K562 (cell line): Measurements from ENCODE around the gene NRCAM. TPM values are rescaled to one million over a fixed set of nuclear protein-coding genes. Genes with fewer than 3 reads are reported as not detected.

Source experiments
- ADNP ChIP-seq: fragments of 200-800 bp; sonication (Bioruptor generic); IDR thresholded peaks from 2 replicates; pipeline ENCODE4 v1.6.1; 2016; ENCODE audit warnings: missing genetic modification characterization, missing compliant biosample characterization
- CBX3 ChIP-seq, 2 experiments: IDR thresholded peaks; 1 replicate in 1 of 2; 2 replicates in 1 of 2; pipeline ENCODE4 v1.6.1; 2012; ENCODE audit warnings: inconsistent platforms in 2 of 2, low read length in 2 of 2, borderline replicate concordance in 1 of 2, control low read depth in 1 of 2
- CHD2 ChIP-seq: IDR thresholded peaks from 2 replicates; pipeline ENCODE4 v1.6.1; 2011; ENCODE audit warnings: low read depth, low read length
- CTBP1 ChIP-seq: fragments of 450-650 bp; IDR thresholded peaks from 2 replicates; pipeline ENCODE4 v1.6.1; 2016; ENCODE audit warnings: borderline replicate concordance
- ERF ChIP-seq: fragments of 450-650 bp; formaldehyde crosslinking; IDR thresholded peaks from 2 replicates; pipeline ENCODE4 v1.4.0; 2020; ENCODE audit warnings: mild to moderate bottlenecking, mixed read lengths
- FOXJ2 ChIP-seq: fragments of 200-800 bp; sonication (Bioruptor generic); IDR thresholded peaks from 2 replicates; pipeline ENCODE4 v1.6.1; 2016; ENCODE audit warnings: missing genetic modification characterization, missing compliant biosample characterization
- HMG20B ChIP-seq: fragments of 250-450 bp; sonication (Bioruptor Pico); IDR thresholded peaks from 2 replicates; pipeline ENCODE4 v1.5.0; 2021; ENCODE audit warnings: mild to moderate bottlenecking
- HOMEZ ChIP-seq: fragments of 250-450 bp; sonication (Bioruptor Pico); IDR thresholded peaks from 2 replicates; pipeline ENCODE4 v1.4.0; 2020; ENCODE audit warnings: mild to moderate bottlenecking, moderate library complexity
- KAT8 ChIP-seq: fragments of 450-650 bp; IDR thresholded peaks from 2 replicates; pipeline ENCODE4 v1.6.1; 2016; ENCODE audit warnings: low read depth, mild to moderate bottlenecking
- MAFK ChIP-seq: IDR thresholded peaks from 2 replicates; pipeline ENCODE4 v1.6.1; 2011; ENCODE audit warnings: low read length, improper control_type of control experiment
- MTA2 ChIP-seq: fragments of 450-650 bp; IDR thresholded peaks from 2 replicates; pipeline ENCODE4 v1.6.1; 2016; ENCODE audit warnings: low read depth
- NFIX ChIP-seq: fragments of 250-450 bp; sonication (Bioruptor Pico); IDR thresholded peaks from 2 replicates; pipeline ENCODE4 v1.4.0; 2020; ENCODE audit warnings: low read depth, mild to moderate bottlenecking, moderate library complexity
- RBBP5 ChIP-seq: fragments of 200-600 bp; sonication (generic); IDR thresholded peaks from 2 replicates; pipeline ENCODE4 v1.6.1; 2012; ENCODE audit warnings: borderline replicate concordance, mild to moderate bottlenecking, low read length, control low read depth, inconsistent platforms; ENCODE audit not compliant: insufficient read depth, poor library complexity, severe bottlenecking
- RBM22 ChIP-seq: fragments of 200-400 bp; formaldehyde crosslinking; IDR thresholded peaks from 2 replicates; pipeline ENCODE4 v1.6.1; 2018; ENCODE audit warnings: low read length, low read depth; ENCODE audit not compliant: poor library complexity, severe bottlenecking
- RCOR1 ChIP-seq, 2 experiments: IDR thresholded peaks; 2 replicates each; pipeline ENCODE4 v1.6.1; 2012; ENCODE audit warnings: low read depth in 2 of 2, low read length in 2 of 2, borderline replicate concordance in 1 of 2, improper control_type of control experiment in 1 of 2
- TRIM24 ChIP-seq, 2 experiments: fragments of 450-650 bp; IDR thresholded peaks; 2 replicates each; pipeline ENCODE4 v1.6.1; 2016
- XRCC3 ChIP-seq: fragments of 450-650 bp; IDR thresholded peaks from 2 replicates; pipeline ENCODE4 v1.6.1; 2017; ENCODE audit warnings: mild to moderate bottlenecking, moderate library complexity
- ZNF124 ChIP-seq: sonication (generic); formaldehyde crosslinking; IDR thresholded peaks from 2 replicates; pipeline ENCODE4 v1.8.1; 2022; ENCODE audit warnings: missing genetic modification reagents
- ZNF282 ChIP-seq: sonication (generic); formaldehyde crosslinking; IDR thresholded peaks from 2 replicates; pipeline ENCODE4 v1.8.1; 2023; ENCODE audit warnings: missing genetic modification reagents
- ZNF766 ChIP-seq: fragments of 200-800 bp; sonication (Bioruptor generic); conservative IDR thresholded peaks from 2 replicates; pipeline ENCODE4 v1.6.1; 2016; ENCODE audit warnings: missing genetic modification characterization, missing compliant biosample characterization
- polyA plus RNA-seq, 8 experiments: library from polyadenylated mRNA; depleted of rRNA in 4 of 8; stranded (reverse) in 5 of 8; unstranded in 3 of 8; fragments of >200 nt; fragmentation: Nextera tagmentation in 2 of 8; fragmentation: Illumina TruSeq in 1 of 8; extraction: Ambion mirVana in 2 of 8; extraction: Trizol in 1 of 8; gene quantifications; 2 replicates each; pipeline versions ENCODE4 v1.2.1 to v1.2.3, GENCODE V29; 2011 to 2014; ENCODE audit warnings: inconsistent platforms in 1 of 8, missing spikeins in 1 of 8
- total RNA-seq, 7 experiments: library from RNA; depleted of rRNA in 6 of 7; stranded (reverse); fragments of >200 nt in 6 of 7; fragmentation: Illumina TruSeq in 2 of 7; extraction: Trizol in 2 of 7; gene quantifications; 2 replicates each; pipeline versions ENCODE4 v1.2.1 to v1.2.3, GENCODE V29; 2011 to 2021; ENCODE audit warnings: low replicate concordance in 1 of 7
- TF ChIP-seq, protein P1 (sequence below), 2 experiments: fragments of 250-450 bp in 1 of 2; fragments of 450-650 bp in 1 of 2; sonication (Bioruptor Pico) in 1 of 2; IDR thresholded peaks; 2 replicates each; pipeline versions ENCODE4 v1.6.1 to v1.8.0; 2016 to 2021; ENCODE audit warnings: mild to moderate bottlenecking in 2 of 2, moderate library complexity in 2 of 2, missing compliant biosample characterization in 1 of 2, missing genetic modification characterization in 1 of 2
- TF ChIP-seq, protein P2 (sequence below), 2 experiments: IDR thresholded peaks; 2 replicates each; pipeline ENCODE4 v1.6.1; 2012; ENCODE audit warnings: improper control_type of control experiment in 2 of 2, low read depth in 2 of 2, low read length in 2 of 2, borderline replicate concordance in 1 of 2

Gene NRCAM
- total and polyA plus RNA-seq, 9 of the 15 experiments (the other 6 are each of a cell fraction or from before 2014, with no cell fraction given): 0.03 to 0.54 (median 0.12) TPM; not detected in 1

DNA sequence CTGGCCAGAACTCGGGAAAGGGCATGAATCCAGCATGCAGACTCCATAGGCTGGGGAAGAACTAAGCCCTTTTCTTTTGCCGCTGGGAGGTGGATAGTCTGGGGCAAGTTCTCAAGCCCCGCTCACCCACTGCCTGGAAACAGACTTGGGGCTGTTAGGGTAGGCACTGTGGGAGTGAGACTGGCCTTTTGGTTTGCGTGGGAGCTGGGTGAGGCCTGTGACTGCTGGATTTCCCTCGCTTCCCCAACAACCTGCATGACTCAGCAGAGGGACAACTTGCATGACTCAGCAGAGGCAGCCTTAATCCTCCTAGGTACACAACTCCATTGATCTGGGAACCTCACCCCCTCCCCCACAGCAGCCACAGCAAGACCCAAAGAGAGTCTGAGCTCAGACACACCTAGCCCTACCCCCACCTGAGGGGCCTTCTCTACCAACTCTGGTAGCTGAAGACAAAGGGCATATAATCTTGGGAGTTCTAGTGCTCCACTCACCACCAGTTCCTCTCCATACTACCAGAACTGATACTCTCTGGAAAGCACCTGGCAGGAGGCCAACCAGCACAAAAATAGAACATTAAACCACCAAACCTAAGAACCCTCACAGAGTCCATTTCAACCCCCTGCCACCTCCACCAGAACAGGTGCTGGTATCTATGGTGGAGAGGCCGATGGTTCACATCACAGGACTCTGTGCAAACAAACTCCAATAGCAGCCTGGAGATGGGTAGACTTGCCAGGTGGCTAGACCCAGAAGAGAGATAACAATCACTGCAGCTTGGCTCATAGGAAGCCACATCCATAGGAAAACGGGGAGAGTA, 244.6 kb downstream of the NRCAM start (continued):
- TF ChIP-seq HOMEZ (CRISPR knock-in tag) (no peak), RBM22 (no peak), XRCC3 (peak; percentile 16; the same call in 1 of the 2 replicates), HMG20B (CRISPR knock-in tag) (no peak), CBX3 (IDR thresholded peaks at IDR 0.05; ENCODE audit: borderline replicate concordance in 1 of 2, low read length in 2 of 2) (peak; percentile 92 to 99), ZNF766 (peak; percentile 56; the same call in 1 of the 2 replicates), ZNF282 (CRISPR knock-in tag) (no peak), MTA2 (0 out of 2 replicates have a peak, but pooled peaks have one; percentile 33), TRIM24 (IDR thresholded peaks at IDR 0.05) (peak; percentile 98 to 99), CHD2 (0 out of 2 replicates have a peak, but pooled peaks have one; percentile 24), RBBP5 (peak; percentile 29), ZNF124 (CRISPR knock-in tag) (no peak), CTBP1 (peak; percentile 64), ADNP (tag) (no peak), KAT8 (no peak), MAFK (peak; percentile 96), RCOR1 (IDR thresholded peaks at IDR 0.05; ENCODE audit: borderline replicate concordance in 1 of 2, low read depth in 2 of 2, low read length in 2 of 2) (peak; percentile 34 to 84; a peak in 3 of 4 replicates), FOXJ2 (tag) (0 out of 2 replicates have a peak, but pooled peaks have one; percentile 40), NFIX (0 out of 2 replicates have a peak, but pooled peaks have one; percentile 17), ERF (CRISPR knock-in tag) (no peak)
- TF ChIP-seq, protein P1, sequence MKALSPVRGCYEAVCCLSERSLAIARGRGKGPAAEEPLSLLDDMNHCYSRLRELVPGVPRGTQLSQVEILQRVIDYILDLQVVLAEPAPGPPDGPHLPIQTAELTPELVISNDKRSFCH (CRISPR knock-in tag; IDR thresholded peaks at IDR 0.05): no peak
- TF ChIP-seq, protein P1 (tag; IDR thresholded peaks at IDR 0.05): peak; percentile 80
- TF ChIP-seq, protein P2, sequence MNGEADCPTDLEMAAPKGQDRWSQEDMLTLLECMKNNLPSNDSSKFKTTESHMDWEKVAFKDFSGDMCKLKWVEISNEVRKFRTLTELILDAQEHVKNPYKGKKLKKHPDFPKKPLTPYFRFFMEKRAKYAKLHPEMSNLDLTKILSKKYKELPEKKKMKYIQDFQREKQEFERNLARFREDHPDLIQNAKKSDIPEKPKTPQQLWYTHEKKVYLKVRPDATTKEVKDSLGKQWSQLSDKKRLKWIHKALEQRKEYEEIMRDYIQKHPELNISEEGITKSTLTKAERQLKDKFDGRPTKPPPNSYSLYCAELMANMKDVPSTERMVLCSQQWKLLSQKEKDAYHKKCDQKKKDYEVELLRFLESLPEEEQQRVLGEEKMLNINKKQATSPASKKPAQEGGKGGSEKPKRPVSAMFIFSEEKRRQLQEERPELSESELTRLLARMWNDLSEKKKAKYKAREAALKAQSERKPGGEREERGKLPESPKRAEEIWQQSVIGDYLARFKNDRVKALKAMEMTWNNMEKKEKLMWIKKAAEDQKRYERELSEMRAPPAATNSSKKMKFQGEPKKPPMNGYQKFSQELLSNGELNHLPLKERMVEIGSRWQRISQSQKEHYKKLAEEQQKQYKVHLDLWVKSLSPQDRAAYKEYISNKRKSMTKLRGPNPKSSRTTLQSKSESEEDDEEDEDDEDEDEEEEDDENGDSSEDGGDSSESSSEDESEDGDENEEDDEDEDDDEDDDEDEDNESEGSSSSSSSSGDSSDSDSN (IDR thresholded peaks at IDR 0.05; ENCODE audit: borderline replicate concordance in 1 of 2, low read depth in 2 of 2, low read length in 2 of 2): no peak
